Left renal cortex interstitium (tissue), 4 donors: ENCODE measurements around the gene CCDC28A. TPM values are rescaled to one million over a fixed set of nuclear protein-coding genes. Genes with fewer than 3 reads are reported as not detected.

Experiments
- DNase-seq, 4 donors: peaks; one replicate each; pipeline ENCODE4 v3.0.0-alpha.2; 2013; ENCODE audit warnings: low read depth in 4 of 4, low spot score in 2 of 4, missing footprints in 1 of 4
- polyA plus RNA-seq, 4 donors: library from polyadenylated mRNA; unstranded; fragments of 120-200 nt; gene quantifications; one replicate each; pipeline ENCODE4 v1.2.1, GENCODE V29; 2013; ENCODE audit not compliant: insufficient read length in 4 of 4

The CCDC28A gene
- polyA plus RNA-seq, 4 donors, result 21.7 to 31.6 (median 27.0) TPM

DNA sequence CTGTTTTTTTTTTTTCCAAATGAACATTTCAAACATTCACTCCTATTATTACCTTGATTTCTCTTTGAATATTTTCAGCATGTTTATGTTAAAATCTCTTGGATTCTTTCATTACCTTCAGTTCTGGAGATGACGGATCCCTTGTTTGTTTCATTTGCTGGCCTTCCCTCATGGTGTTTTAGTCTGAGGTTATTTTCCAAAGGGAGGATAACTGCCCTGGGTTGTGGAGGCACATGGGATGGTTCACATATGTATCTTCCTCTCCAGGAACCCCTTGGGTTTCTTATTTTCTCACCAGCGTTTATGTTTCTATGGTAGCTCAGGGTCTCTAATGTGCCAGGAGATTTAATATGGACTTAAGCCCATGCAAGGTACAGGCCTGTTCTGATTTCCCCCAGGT is 58.6 kb downstream of the CCDC28A start:
- DNase-seq, result no peak

DNA sequence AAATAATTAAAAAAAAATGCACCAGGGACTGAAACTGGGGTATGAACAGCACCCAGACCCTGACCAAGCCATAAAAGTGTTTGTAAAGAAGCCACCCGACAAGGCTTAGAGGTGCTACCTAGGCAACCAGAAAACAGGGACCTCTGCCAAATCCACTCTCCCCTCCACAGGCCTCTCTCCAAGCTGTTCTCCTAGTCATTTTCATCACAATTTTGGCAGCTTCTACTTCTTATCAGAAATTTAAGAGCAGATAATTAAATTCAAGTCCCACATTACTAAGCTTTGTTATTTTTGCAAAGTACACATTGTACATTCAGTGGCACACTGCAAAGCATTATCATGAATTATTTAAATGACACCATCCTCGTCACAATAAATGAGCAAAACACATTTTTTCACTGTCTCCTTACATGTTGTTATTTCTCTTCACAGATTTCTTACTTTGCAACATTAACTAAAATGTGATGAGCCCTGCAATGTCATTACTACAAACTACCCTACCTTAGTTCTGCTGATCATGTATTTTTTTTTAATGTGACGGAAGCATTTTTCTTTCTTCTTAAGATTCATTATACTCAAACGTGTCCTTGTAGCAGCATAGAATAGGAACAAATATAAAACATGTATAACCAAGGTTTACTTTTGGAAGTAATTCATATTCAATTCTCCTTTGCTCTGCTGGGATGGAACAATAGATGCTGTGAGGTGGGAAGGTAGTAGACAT is 60.4 kb downstream of the CCDC28A start:
- DNase-seq, result no peak

DNA sequence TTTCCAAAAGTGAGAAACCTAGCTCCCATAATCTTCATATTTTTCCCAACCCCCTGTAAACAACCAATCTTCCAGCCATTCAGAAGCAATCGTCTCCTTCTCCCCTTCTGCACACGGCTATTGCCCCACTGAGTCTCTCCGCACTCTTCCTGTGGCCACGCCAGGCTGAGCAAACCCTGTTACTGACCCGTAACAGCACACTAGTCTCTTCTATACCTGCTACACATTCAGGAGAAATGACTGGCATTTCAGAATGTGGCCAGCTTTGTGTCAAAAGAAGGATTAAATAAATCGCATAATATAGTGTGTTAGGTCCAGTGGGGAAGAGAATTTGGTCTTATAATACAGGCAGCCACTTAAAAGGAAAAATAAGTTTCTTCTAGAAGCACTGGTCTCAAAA is 63.7 kb downstream of the CCDC28A start:
- DNase-seq, result no peak

Other genes with a start within 250 kb of the CCDC28A start
- gene ECT2L, start 22.3 kb downstream of the CCDC28A start, polyA plus RNA-seq, result under 1 TPM; 0.11 to 0.51 (median 0.29) TPM
- gene REPS1, start 214.5 kb downstream of the CCDC28A start, polyA plus RNA-seq, result 10 to 100 TPM; 57.4 to 89.5 (median 77.3) TPM